Fibroblast of pulmonary artery (primary cell): ENCODE results near the gene CYP2D6.

Source experiments
- DNase-seq: peaks from one replicate; pipeline ENCODE4 v3.0.0-alpha.2; 2010; ENCODE audit warnings: low read depth
- H3K4me3 ChIP-seq: replicated peaks from 2 replicates; pipeline ENCODE4 v1.5.1; 2011; ENCODE audit warnings: low read depth, mild to moderate bottlenecking, control low read depth, low read length, moderate library complexity
- CTCF ChIP-seq: IDR thresholded peaks from 2 replicates; pipeline ENCODE4 v1.5.1; 2011; ENCODE audit warnings: mild to moderate bottlenecking, control low read depth, low read length, inconsistent platforms; ENCODE audit errors: missing control alignments

Gene CYP2D6

DNA sequence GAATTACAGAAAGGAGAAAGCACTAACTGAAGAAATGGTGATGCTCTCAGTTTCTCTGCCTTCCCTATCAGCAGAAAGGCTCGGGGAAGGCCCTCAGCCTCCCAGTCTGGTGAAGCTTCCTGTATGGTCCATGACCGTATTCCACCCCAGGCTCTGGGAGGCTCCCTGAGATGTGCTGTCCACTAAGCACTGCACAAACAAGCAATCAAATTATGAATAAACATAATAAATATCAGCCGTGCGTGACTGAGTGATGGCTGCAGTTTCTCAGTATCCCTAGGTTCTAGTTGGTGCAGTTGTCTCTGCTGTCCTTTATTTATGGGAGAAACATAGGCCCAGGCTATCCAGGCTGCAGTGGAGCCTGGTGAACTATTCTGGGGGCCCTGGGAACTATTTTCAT lies 47.5 kb downstream of the CYP2D6 start:
- H3K4me3 ChIP-seq: no peak overlapping the region
- no peak for DNase-seq
- no peak for TF ChIP-seq CTCF

GRCh38 chr22:42080287-42080686 lies 50.3 kb downstream of the CYP2D6 start:
- peak overlapping the region; percentile 62 for H3K4me3 ChIP-seq
- no peak for TF ChIP-seq CTCF
- peak; percentile 60 for DNase-seq

DNA sequence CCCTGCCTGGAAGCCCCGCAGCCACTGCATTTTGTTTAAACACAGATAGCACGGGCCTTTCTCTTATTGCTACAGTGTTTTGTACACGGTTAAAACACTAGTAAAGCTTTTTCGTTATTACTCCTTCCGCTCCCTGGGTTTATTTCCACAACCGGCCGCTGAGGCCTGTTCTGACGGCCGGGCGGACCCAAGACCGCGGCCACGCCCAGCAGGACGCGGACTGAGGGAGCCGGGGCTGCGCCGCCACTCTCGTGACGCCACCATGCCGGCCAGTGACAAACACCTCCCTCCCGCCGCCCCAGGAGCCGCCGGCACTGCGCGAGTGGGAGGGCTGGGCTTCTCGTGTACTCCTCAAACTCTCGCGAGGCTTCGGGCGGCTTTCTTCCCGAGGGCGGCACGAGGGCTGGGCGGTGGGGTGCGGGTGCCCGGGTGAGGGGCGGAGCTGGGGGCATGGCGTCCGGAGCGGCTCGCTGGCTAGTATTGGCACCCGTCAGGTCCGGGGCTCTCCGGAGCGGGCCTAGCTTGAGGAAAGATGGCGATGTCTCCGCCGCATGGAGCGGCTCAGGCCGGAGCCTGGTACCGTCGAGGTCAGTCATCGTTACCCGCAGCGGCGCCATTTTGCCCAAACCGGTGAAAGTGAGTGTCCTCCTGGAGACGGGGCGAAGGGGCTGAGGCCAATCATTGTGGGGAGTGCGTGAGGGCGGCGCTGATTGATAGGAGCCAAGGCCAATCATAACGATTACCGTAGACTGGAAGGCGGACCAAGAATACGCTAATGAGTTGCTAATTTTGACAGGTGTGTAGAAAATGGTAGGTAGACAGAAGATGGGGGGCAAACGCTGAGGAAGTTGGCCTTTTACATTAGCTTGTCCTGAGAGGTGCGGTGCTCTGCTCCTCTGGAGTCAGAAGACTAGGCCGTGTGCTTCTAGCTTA lies 51.0 kb downstream of the CYP2D6 start, which contains the start of gene SMDT1:
TSS of gene SMDT1 (plus strand) at position 382 of the 933 bp plus-strand sequence. CDS start at position 451, 69 bp downstream.
- peak within 1 kb of the TSS; percentile 62 for H3K4me3 ChIP-seq
- peak; percentile 99 for DNase-seq
- no peak for TF ChIP-seq CTCF

DNA sequence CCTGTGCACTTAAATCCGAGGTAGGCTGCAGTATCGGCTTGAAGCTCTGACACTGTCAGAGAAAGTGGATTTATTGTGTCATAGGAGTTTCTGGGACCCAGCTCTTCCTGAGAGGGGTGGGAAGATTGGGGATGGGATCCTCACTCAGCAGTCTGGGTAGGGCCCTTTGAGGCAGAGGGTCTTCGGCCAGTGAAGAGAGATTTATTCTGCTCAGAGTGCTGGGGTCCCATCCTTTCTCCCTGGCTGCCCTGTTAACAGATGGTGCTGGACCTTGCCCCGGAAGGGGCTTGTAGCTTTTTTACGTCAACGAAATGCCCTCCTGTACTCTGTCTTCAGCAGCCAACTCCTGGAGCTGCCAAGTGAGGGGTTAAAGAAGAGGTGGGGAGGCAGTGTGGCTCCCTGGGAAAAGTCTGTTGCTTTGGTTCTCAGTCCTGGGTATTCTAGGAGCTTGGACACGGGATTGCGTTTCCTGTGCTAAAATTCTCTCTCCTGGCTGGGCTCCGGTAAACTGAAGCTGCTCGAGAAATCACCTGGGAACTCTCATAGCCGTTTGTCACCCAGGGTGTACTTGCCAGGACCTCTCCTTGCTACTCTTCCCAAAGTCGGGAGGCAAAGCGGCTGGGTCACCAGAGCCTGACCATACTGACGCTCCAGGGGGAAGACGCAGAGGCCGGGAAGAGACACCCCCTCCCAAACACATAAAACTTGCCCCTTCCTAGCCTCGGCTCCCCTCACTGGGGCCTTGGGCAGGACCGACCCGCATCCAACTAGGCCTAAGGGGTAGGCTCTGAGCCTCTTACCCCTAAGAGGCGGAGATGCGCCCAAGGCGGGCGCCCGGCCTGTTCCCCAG lies 51.9 kb downstream of the CYP2D6 start:
- TF ChIP-seq CTCF: no peak
- peak; percentile 34 for DNase-seq
- peak overlapping the region; percentile 62 for H3K4me3 ChIP-seq

DNA sequence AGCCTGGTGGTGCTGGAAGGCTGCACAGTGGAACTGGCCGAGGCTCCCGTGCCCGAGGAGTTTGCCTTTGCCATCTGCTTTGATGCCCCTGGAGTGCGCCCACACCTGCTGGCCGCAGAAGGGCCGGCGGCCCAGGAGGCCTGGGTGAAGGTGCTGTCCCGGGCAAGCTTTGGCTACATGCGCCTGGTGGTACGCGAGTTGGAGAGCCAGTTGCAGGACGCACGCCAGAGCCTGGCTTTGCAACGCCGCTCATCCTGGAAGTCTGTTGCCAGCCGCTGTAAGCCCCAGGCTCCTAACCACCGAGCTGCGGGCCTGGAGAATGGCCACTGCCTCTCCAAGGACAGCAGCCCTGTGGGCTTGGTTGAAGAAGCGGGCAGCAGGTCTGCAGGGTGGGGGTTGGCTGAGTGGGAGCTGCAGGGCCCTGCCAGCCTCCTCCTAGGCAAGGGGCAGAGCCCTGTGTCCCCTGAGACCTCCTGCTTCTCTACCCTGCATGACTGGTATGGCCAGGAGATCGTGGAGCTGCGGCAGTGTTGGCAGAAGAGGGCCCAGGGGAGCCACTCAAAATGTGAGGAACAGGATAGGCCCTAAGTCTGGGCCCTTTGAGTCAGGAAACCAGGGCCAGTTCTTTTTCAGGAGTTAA lies 53.0 kb downstream of the CYP2D6 start:
- DNase-seq: no peak
- TF ChIP-seq CTCF: no peak

DNA sequence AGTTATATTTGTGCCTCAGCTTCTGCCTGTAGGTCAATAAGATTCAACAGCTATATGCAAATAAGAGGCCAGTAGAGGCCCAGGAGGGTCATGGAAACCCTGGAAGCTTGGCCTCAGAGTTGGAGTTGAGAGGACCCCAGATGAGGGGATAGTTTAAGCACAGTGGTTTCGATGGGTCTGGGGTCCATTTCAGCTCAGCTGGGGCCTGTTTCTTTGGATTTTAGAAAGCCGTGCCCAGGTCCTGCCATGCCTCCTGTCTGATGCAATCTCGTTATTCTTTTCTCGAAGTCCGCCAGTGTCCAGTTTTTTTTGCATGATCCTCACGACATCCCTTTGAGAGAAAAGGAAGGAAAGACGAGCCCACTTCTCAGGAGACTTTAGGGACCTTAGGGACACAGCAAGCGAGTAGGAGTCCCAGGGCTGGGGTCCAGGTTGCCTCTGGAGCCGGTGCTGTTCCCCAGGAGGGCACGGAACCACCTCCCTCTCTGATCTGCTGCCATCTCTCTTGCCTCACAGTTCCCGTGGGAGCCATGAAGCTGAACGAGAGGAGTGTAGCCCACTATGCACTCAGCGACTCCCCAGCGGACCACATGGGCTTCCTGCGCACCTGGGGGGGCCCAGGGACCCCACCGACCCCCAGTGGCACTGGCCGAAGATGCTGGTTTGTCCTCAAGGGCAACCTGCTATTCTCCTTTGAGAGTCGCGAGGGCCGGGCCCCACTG lies 53.7 kb downstream of the CYP2D6 start:
- no peak for TF ChIP-seq CTCF
- DNase-seq: no peak
- H3K4me3 ChIP-seq: no peak overlapping the region

More for the DNA sequence above, 53.0 kb downstream of the CYP2D6 start:
- no peak overlapping the region for H3K4me3 ChIP-seq
